HG02642 (cell line): Measurements from ENCODE around the gene ANKRD52.
A peak's percentile ranks its signal among the peaks of the same experiment; 100 is the strongest.
"Not testable (repeated sequence)": the region's sequence is repeated elsewhere in the genome, so short reads cannot be mapped to it uniquely, and the experiment has no call there.

Experiments
- ATAC-seq: cut with Tn5 transposase; IDR thresholded peaks from one replicate; pipeline ENCODE4 v1.9.1; 2021; ENCODE audit warnings: mild to moderate bottlenecking; ENCODE audit not compliant: unreplicated experiment, poor library complexity

Gene ANKRD52

DNA sequence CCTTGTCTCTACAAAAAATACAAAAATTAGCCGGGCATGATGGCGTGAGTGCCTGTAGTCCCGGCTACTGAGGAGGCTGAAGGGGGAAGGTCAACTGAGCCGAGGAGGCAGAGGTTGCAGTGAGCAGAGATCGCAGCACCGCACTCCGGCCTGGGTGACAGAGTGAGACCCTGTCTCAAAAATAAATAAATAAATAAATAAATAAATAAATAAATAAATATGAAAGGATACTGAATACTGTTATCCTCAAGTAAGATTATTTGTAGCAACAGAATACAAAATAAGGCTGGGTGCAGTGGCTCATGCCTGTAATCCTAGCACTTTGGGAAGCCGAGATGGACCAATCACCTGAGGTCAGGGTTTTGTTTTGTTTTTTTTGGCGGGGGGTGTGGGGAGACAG is 38.3 kb downstream of the ANKRD52 start:
- ATAC-seq = no peak

DNA sequence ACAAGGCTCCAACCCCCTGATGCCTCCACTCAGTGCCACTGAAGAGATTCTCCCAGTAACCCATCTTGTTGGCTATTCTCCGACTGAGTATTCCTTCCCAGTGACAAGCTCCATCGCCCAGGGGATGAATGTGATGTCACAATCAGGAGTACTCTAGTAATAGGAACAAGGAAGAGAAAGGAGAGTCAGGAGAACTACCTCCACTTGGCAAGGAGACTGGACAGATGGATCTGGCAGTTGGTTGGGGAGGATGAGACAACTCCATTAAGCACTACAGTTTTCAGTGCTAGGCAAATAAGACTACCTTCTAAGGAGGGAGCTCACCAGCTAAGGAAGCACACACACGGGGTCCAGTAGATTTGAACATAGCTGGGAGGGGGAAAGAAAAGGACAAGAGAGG is 41.7 kb downstream of the ANKRD52 start:
- no peak for ATAC-seq

DNA sequence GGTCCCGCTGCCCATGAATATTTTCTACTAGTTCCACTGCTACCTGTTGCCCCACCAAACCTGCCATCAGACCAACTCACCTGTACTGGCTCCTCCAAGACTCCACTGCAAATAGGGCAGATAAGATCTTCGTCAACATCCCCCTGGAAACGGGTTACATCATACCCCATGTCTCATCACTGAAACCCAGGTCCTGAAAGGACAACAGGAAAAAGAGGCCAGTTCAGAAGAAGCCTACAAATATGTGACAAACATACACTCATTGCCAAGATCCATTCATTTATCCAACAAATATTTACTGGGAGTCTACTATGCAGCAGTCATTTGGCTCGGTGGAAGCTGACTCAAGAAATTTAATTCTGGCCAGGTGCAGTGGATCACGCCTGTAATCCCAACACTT is 44.3 kb downstream of the ANKRD52 start:
- no peak for ATAC-seq

DNA sequence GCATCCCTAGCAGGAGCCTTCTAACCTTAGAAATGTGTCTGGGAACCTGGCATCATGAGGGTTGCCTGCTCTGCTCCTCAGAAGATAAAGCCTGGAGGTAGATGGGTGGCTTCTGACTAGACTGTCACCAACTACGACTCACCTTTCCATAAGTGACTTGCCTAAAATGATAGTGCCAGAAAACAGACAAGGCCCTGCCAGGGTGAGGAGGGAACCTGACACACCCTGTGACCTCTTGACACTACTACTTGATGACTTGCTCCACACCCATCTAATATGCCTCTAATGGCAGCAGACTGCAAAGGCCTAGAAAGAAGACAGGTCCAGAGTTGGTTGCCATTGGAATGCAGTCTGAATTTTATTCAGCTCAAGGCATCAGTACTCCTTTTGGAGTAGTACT is 45.8 kb downstream of the ANKRD52 start:
- ATAC-seq = no peak

DNA sequence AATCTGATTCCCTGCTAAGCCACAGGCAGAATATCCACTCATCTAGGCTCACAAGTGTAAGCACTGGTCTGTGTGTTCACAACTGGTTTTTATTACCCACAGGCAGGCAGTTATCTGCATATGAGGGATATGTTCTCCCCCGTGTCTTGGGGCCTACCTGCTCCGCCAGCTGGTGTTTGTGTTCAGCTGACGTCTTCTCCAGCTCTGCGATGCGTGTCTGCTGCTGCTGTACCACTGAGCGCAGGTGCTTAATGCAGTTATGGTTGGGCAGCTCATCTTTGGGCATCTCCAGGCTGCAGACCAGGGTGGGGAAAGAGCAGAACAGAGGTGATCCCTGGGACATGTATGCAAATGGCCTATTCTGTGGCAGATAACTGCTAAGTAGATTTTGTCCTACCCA is 50.2 kb downstream of the ANKRD52 start:
- no peak for ATAC-seq

DNA sequence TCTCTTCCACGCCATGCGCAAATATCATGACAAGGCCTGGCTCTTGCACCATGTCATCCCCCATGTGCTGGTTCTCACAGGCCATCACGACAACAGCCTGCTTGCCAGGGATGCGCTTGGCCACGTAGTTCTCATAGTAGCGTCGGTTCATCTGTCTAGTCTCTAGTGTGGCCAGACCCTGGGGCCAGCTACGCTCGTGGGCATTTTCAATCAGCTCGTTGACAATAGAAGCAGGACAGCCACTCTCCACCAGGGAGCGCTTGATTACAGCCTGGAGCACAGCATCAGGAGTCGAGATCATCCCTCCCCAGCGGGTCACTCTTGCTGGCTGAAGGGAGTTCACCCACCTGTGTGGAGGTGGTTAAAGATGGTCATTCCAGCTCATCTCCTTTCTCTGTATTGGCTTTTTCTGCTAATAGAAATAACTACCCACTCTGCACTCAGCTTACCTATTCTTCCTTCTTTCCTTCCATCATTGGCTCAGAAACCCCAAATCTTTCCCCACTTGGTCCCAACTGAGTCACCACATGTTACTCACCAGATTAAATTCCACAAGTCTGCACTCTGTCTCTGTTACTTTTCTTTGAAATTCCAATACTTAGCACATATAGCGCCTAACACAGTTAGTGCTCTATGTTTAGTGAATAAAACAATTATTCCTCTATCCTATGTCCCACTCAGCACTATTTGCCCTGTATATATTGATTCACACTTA is 51.6 kb downstream of the ANKRD52 start:
- ATAC-seq = no peak

DNA sequence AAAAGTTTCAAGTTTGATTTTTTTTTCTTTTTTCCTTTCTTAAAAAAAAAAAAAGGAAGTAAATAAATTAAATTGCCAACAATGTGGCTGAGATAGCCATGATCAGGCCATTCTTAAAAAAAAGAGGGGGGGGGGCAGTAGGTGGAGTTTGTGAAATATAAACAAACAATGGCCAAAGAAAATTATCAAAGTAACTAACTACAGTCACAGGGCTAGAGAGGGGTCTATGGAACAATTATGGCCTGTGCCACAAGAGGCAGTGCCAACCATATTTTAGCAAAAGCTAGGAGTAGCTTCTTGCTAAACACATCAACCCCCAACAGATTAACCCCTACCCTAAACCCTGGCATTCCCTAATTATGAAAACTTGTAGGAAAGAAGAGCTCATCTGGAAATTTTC is 52.7 kb downstream of the ANKRD52 start:
- no peak for ATAC-seq

DNA sequence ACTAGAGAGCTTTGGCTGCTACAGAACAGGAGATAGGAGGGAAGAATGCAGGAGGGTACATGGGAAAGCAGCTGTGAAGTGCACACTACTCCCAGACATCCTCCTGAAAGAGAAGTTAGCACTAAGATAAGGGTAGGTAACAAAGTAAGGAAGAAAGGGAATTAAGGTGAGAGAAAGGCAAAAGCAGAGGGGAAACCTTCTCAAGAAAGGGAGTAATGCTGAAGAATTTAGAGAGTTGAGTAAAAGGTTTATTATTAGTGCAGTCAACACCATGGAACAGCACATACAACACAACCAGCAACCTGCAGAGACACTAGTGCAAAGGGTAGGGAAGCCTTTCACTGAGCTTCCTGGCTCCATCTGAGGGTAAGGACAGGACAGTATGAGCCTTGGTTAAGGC is 53.9 kb downstream of the ANKRD52 start:
- no peak for ATAC-seq

DNA sequence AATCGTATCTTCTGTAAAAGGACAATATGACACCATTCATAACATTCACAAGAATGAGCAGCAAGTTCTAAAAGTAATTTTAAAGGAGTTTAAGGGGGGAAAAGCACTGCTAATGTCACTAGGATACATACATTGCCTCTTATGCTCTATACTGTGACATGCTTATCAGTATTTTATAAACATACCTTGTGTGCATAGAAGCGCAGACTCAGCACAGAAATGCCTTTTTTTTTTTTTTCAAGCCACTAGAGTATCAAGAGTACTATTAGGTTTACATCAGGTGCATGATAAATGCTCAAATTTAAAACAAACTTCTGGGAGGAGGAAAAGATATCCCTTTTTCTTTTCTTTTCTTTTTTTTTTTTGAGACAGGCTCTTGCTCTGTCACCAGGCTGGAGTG is 55.3 kb downstream of the ANKRD52 start:
- no peak for ATAC-seq

DNA sequence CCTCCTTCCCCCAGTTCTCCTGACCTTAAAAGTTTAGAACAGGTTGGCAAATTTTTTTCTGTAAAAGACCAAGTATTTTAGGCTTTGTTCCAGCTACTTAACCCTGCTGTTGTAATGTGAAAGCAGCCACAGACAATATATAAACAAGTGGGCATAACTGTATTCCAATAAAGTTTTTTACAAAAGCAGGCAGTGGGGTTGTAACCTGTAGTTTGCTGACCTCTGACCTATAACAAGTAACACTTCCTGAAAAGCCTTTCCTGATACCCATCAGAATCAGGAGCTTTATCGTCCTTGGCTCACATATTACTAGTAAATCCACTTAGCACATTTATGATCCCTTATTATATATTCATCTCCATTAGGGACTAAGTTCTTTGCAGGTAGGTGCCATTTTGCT is 55.8 kb downstream of the ANKRD52 start:
- no peak for ATAC-seq

DNA sequence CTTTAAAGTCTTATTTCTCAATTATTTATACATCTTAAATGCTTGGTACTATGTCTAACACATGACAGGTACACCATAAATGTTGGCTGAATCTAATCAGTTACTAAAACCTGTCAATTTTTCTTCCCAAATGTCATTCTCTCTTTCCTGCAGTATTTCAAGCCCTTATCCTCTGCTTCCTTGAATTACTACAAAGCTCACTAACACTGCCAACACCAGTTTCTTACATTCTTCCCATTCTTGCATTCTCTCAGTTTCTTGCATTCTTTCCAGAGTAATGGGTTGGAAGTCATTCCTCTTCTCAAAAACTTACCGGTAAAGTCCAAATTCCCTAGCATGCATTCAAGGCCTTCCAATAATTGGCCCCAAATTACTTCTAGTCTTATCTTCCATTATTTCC is 59.3 kb downstream of the ANKRD52 start:
- no peak for ATAC-seq

DNA sequence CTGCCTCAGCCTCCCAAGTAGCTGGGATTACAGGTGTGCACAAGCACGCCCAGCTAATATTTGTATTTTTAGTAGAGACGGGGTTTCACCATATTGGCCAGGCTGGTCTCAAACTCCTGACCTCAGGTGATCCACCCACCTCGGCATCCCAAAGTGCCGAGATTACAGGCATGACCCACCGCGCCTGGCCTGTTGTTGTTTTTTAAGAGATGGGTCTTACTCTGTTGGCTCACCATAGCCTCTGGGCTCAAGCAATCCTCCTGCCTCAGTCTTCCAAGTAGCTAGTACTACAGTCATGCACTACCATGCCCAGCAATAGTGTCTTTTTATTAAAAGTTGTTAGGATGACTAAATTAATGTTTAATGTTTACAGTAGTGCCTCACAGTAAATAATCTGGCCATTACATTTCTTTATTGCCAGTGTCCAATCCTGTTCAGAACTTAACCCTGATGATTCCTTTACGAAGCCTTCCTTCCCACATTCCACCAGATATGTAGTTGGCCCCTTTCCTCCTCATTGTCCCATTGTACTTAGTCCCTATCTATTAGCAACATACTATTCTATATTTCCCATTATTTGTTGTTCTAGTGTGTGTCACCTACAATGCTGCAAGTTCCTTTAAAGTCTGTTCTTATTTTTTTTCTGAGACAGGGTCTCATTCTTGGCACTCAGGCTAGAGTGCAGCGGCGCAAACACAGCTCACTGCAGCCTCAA is 60.1 kb downstream of the ANKRD52 start:
- ATAC-seq = no peak

DNA sequence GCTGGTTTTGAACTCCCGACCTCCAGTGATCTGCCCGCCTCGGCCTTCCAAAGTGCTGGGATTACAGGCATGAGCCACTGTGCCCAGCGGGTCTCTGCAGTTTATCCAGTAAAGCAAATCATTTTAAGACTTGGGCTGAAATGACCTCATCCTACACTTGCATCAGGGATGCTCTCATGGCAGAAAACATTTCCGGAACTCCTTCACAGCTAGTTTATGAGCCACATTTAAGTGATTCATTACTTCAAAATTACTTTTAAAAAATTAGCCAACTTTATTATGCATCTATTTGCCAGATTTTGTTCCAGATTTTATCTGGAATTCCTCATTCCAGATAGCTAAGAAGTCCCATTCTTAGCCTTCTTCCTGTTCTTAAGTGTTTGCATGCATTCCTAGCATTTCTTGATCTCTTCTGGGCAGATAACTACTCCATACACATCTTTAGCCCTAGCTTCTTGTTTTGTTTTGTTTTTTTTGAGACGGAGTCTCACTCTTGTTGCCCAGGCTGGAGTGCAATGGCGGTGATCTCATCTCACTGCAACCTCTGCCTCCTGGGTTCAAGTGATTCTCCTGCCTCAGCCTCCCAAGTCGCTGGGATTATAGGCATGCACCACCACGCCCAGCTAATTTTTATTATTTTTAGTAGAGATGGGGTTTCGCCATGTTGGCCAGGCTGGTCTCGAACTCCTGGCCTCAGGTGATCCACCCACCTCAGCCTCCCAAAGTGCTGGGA is 61.2 kb downstream of the ANKRD52 start:
- not testable (repeated sequence) for ATAC-seq

DNA sequence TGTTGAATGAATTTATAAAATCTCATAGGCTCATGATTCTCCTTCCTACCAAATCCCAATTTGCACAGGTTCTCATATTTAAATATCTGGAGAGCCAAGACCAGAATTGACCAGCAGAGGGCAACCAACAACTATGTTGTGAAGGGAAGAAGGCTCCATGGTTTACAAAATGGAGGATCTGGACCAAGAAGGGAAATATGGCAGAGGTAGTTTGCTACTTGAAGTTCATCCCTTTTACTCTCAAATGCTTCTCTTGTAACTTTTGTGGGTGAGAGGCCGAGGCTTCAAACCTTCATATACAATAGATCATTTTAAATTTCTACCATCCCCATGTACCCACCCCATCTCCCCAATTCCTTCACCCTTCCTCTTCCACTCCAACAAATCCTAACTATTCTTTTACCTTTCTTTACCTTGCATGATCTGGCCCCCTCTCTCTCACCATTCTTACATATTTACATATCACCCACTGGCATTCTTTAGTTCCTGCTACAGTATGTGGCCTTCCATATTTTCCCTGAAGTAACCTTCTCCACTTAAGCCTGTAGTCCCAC is 65.1 kb downstream of the ANKRD52 start:
- no peak for ATAC-seq

DNA sequence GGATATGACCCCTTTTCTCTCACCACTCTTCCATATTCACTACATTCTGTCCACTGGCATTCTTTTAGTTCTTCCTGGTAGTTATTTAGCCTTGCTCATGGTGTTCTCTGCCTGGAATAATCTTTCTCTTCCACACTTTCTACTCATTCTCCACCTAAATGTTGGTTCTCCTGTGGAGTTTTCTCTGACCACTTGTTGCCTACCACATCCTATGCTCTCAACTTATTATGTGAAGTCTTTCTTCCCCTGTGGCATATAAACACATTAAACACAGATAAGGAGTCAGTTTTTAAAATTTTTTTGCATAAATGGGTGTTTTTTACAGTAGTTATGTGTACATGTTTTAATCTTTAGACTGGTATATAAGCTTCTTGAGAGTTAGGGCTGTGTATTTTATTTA is 65.6 kb downstream of the ANKRD52 start:
- ATAC-seq = no peak

DNA sequence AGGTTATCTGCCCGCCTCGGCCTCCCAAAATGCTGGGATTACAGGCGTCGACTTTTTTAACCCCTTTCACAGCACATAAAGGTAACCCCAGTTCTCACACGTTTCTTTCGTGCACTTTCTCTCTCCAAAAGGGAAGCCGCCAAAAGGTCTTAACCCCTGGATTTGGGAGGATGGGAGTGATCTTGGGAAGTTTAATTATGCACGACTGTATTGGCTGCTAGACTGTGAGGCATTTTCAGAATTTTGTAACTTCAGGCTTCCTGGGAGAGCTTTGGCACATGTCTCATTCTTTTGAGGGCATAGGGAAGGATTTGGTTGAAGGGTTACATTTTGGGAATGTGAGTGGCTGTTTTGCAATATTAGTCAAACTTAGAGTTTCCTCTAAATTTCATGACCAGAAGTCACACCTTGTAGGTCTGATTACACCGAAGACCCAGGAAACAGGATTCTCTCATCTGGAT is 67.5 kb downstream of the ANKRD52 start:
- no peak for ATAC-seq

DNA sequence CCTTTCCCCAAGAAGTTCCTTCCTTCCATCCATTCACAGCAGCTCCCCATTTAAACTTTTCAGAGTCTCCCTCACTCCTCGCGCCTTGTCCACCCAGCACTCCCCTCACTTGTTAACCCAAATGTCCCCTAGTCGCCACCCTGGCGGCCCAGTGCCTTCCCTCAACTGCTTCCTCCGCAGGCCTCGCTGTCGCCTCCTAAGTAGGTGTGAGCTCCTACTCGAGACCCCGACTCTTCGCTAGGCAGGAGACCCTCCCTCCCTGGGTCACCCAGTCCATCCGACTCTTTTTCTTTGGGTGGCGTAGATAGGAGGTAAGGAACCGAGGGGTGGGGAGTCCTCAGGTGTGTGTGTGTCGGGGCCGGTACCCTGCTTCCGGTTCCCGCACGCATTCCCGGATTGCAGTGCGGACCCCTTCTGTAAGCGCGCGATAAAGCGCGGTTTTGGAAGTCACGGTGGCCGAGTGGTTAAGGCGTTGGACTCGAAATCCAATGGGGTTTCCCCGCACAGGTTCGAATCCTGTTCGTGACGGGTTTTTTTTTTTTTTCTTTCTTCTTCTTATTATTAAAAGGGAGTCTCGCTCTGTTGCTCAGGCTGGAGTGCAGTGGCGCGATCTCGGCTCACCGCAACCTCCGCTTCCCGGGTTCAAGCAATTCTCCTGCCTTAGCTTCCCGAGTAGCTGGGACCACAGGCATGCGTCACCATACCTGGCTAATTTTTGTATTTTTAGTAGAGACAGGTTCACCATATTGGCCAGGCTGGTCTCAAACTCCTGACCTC is 68.1 kb downstream of the ANKRD52 start:
- ATAC-seq = peak; percentile 42

DNA sequence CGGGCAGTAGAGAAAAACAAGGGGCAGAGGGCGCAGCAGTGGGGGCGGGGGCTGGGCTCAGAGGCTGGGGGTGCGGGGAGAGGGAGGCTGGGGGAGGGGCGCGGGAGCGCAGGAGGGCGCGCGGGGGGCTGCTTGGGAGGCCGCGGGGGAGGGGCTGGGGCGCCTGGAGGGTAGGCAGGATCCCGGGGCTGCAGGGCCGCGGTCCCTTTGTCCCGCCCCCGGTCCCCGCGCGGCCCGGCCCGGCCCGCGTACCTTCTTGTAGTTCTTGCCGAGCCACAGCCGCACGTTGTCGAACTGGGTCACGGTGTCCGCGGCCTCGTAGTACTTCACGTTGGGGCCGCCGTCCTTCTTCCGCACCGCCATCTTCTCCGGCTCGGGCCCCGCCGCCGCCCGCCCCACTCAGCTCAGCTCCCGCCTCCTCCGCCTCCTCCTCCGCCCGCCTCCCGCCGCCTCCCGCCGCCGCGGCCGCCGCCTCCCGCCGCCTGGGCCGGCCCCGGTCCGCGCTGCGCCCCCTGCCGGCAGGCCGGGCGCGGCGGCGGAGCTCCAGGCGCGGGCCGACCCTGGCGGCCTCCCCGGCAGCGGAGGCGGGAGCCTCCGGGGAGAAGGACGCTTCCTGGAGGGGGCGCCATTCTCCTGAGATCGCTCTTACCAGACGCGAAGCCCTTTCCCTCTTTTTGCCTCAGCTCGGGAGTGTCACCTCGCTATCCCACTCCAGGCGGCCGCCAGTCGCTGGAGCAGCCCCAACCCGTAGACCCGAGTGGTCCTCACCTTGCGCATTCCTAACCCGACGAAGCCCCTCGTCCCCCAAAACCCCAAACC is 68.9 kb downstream of the ANKRD52 start, which contains the start of gene SMARCC2:
Gene SMARCC2, minus strand, starts transcription at position 385 of the 819 bp plus-strand sequence. Its CDS starts 22 bp downstream, at position 363.
- ATAC-seq = peak; percentile 87

DNA sequence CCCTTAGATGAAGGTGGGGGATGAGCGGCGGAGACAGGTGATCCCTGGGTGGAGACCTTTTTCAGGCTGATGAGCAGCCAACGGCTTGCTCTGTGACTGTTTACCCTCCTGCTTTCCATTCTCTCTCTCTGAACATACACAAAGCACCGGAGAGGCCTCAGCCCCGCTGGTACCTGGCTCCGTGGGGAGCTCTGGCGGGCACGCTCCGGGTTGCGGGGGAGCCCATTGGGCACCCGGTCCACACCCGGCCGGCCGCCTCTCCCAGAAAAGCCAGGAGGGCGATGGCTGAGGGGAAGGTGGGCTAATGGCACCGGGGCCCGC is 69.4 kb downstream of the ANKRD52 start:
- ATAC-seq = no peak
